Endothelial cell (in vitro differentiated cells): ENCODE data around the gene ICAM5. TPM values are rescaled to one million over a fixed set of nuclear protein-coding genes. Genes with fewer than 3 reads are reported as not detected.

Experiments
- DNase-seq: peaks from one replicate; pipeline ENCODE4 v3.0.0; 2021; ENCODE audit warnings: low spot score
- H3K27ac Mint-ChIP-seq: one replicate; pipeline ENCODE4 v1.8.0; 2021; ENCODE audit warnings: mixed read lengths, inconsistent platforms; ENCODE audit not compliant: unreplicated experiment
- H3K27me3 Mint-ChIP-seq: one replicate; pipeline ENCODE4 v1.8.0; 2021; ENCODE audit warnings: mild to moderate bottlenecking, moderate library complexity, mixed read lengths, inconsistent platforms; ENCODE audit not compliant: unreplicated experiment
- H3K36me3 Mint-ChIP-seq: one replicate; pipeline ENCODE4 v1.8.0; 2021; ENCODE audit warnings: mild to moderate bottlenecking, low read depth, mixed read lengths, inconsistent platforms; ENCODE audit not compliant: unreplicated experiment
- H3K4me1 Mint-ChIP-seq: one replicate; pipeline ENCODE4 v1.8.0; 2021; ENCODE audit warnings: mild to moderate bottlenecking, mixed read lengths, inconsistent platforms; ENCODE audit not compliant: unreplicated experiment
- H3K4me3 Mint-ChIP-seq: one replicate; pipeline ENCODE4 v1.8.0; 2021; ENCODE audit warnings: mild to moderate bottlenecking, mixed read lengths, inconsistent platforms; ENCODE audit not compliant: unreplicated experiment
- H3K9me3 Mint-ChIP-seq: one replicate; pipeline ENCODE4 v1.8.0; 2021; ENCODE audit warnings: mixed read lengths, inconsistent platforms; ENCODE audit not compliant: unreplicated experiment
- CTCF ChIP-seq: fragments of 200-600 bp; sonication (generic); IDR thresholded peaks from one replicate; pipeline ENCODE4 v1.5.0; 2021; ENCODE audit warnings: antibody characterized with exemption; ENCODE audit not compliant: unreplicated experiment
- total RNA-seq: library from RNA; stranded (reverse); fragmentation: NEBNext Ultra II Directional; extraction: Animal tissue kit (Norgen Biotek cat#: 25700); gene quantifications from one replicate; pipeline ENCODE4 v1.2.1, GENCODE V29; 2021; ENCODE audit not compliant: unreplicated experiment

The ICAM5 gene
- total RNA-seq, 1 donor from 2014 or later: not detected

GRCh38 chr19:10289167-10289835 is 451 bp upstream of the ICAM5 start:
- Mint-ChIP-seq H3K4me3 (peak overlapping the region; percentile 25), H3K27me3 (peaks cover 37% of the 10 kb centered on the region), H3K4me1 (peaks cover 16% of the 10 kb centered on the region), H3K27ac (no peak overlapping the region), H3K36me3 (peaks cover 11% of the 10 kb centered on the region), H3K9me3 (no peaks in the 10 kb centered on the region)
- TF ChIP-seq CTCF: no peak
- no peak for DNase-seq

GRCh38 chr19:10290357-10290875 is 664 bp downstream of the ICAM5 start:
- Mint-ChIP-seq H3K27me3 (peaks cover 37% of the 10 kb centered on the region), H3K9me3 (no peaks in the 10 kb centered on the region), H3K4me3 (no peak overlapping the region), H3K36me3 (peaks cover 5% of the 10 kb centered on the region), H3K4me1 (peaks cover 16% of the 10 kb centered on the region), H3K27ac (no peak overlapping the region)
- no peak for DNase-seq
- no peak for TF ChIP-seq CTCF

GRCh38 chr19:10290876-10291553 is 1.3 kb downstream of the ICAM5 start:
- Mint-ChIP-seq H3K9me3 (no peaks in the 10 kb centered on the region), H3K27ac (no peak overlapping the region), H3K4me1 (peaks cover 16% of the 10 kb centered on the region), H3K4me3 (no peak overlapping the region), H3K27me3 (peaks cover 42% of the 10 kb centered on the region), H3K36me3 (peaks cover 8% of the 10 kb centered on the region)
- TF ChIP-seq CTCF: no peak
- no peak for DNase-seq

- Mint-ChIP-seq H3K9me3 (no peaks in the 10 kb centered on the region), H3K4me1 (peaks cover 14% of the 10 kb centered on the region), H3K36me3 (peaks cover 8% of the 10 kb centered on the region), H3K27me3 (peaks cover 42% of the 10 kb centered on the region), H3K27ac (no peak overlapping the region), H3K4me3 (no peak overlapping the region)
- no peak for TF ChIP-seq CTCF
- no peak for DNase-seq
Observed at GRCh38 chr19:10291554-10292205, 1.9 kb downstream of the ICAM5 start.
